IPS-15b (cell line): ENCODE data around the gene DCUN1D1.

Experiments used
- H3K27me3 ChIP-seq: one replicate; pipeline ENCODE4 v1.6.1; 2013; ENCODE audit warnings: low read length; ENCODE audit not compliant: control insufficient read depth, insufficient read depth
- H3K36me3 ChIP-seq: one replicate; pipeline ENCODE4 v1.6.1; 2013; ENCODE audit warnings: low read length; ENCODE audit not compliant: control insufficient read depth, insufficient read depth
- H3K4me1 ChIP-seq: one replicate; pipeline ENCODE4 v1.6.1; 2013; ENCODE audit warnings: mild to moderate bottlenecking, low read length; ENCODE audit not compliant: control insufficient read depth, insufficient read depth
- H3K4me3 ChIP-seq: one replicate; pipeline ENCODE4 v1.5.1; 2013; ENCODE audit warnings: low read depth, low read length
- H3K9ac ChIP-seq: one replicate; pipeline ENCODE4 v1.6.1; 2013; ENCODE audit warnings: low read depth, mild to moderate bottlenecking, low read length
- H3K9me3 ChIP-seq: one replicate; pipeline ENCODE4 v1.6.1; 2013; ENCODE audit warnings: mild to moderate bottlenecking, low read length; ENCODE audit not compliant: control insufficient read depth, insufficient read depth

The DCUN1D1 gene

DNA sequence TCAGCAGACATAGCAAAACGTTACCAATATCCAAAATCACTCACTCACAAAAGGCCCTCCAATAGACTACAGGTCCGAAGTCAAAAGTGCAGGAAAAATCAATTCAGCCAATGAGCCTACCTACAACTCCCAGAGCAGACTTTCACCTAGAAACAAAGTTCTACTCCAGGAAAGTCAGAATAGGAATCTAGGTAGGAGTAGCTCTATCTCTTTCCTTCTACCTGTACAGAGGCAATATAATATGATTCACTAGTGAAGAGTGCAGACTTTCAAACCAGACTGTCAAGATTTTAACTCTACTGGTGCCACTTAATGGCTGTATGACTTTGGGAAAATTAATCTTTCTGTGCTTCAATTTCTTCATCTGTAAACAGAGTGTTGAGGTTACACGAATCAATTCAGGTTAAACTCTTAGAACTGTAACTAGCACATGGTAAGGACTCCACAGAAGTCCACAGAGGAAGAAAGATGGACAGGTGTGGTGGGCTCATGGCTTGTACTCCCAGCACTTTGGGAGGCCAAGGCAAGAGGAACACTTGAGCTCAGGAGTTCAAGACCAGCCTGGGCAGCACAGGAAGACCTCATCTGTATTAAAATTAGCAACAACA lies 9.4 kb downstream of the DCUN1D1 start:
- Histone ChIP-seq H3K4me1 (peaks cover 8% of the 10 kb centered on the region), H3K27me3 (no peaks in the 10 kb centered on the region), H3K4me3 (no peak overlapping the region), H3K36me3 (no peaks in the 10 kb centered on the region), H3K9ac (no peak overlapping the region), H3K9me3 (no peaks in the 10 kb centered on the region)

DNA sequence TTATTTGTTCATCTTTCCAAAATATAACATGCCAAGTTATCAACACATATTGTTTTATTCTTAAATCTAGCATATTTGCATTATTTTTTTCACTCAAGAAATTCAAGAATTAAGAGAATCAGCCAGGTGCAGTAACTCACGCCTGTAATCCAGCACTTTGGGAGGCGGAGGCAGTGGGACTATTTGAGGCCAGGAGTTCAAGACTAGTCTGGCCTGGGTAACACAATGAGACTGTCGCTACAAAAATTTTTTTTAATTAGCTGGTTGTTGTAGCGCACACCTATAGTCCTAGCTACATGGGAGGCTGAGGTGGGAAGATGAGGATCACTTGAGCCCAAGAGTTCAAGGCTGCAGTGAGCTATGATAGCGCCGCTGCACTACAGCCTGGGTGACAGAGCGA lies 10.5 kb downstream of the DCUN1D1 start:
- no peak overlapping the region for H3K4me3 ChIP-seq
- H3K9ac ChIP-seq: no peak overlapping the region
- H3K4me1 ChIP-seq: peaks cover 8% of the 10 kb centered on the region
- H3K9me3 ChIP-seq: no peaks in the 10 kb centered on the region
- no peaks in the 10 kb centered on the region for H3K27me3 ChIP-seq
- no peaks in the 10 kb centered on the region for H3K36me3 ChIP-seq

DNA sequence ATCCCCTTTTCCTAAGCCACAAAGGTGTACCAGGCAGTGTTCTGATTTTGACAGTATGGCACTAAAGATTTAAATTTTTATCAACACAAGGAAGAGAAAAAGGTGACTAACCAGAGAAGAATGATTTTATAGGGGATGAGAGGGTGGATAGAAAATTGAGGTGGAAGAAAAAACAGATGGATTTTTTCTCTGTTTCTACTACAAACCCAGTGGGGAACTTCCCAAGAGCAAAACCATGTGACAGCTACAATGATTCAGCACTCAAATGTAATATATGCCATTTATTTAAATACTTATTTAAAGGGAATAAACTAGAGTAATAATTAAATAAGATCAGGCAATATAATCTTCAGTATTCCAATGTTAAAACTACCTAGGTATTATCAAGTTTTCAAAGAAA lies 11.1 kb downstream of the DCUN1D1 start:
- Histone ChIP-seq H3K9ac (no peak overlapping the region), H3K4me1 (peaks cover 8% of the 10 kb centered on the region)

DNA sequence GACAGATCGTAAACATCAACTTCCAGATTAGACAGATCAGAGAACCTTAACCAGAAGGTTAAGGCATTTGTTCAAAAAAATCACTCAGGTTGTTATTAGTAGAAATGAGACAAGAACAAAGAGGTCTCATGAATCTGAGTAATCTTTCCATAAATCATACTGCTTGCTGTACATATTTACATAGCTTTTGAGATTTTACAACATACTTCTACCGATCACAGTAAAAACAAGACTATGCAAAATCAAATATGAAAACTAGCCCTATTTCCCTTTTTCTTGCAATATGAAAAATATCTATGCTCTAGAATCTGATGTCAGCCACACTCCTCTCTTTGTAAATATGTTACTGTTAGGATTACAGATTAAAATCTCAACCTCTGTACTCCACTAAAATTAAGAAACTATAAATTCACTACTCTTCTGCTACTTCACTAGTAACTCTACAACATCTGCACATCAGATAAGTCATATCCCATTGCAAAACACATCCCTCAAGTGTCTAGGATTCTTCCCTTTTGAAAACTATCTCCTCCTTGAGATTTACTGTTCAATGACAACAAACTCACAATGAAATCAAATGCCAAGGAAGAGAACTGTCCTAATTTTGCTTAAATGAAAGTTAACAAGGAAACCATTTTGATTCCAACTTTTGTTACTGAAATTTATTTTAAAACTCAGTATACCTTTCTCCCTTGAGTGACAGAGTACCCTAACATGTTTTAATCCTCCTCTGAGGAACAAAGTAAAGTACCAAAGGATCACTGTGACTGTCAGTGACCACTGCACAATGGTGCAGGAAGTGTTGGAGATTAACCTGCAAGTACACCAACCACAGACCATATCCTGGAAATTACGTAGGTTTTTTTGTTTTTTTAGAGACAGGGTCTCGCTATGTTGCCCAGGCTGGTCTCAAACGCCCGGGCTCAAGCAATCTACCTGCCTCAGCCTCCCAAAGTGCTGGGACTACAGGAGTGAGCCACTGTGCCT lies 12.8 kb downstream of the DCUN1D1 start:
- Histone ChIP-seq H3K4me1 (peaks cover 8% of the 10 kb centered on the region), H3K9ac (no peak overlapping the region), H3K4me3 (no peak overlapping the region), H3K36me3 (no peaks in the 10 kb centered on the region), H3K27me3 (no peaks in the 10 kb centered on the region), H3K9me3 (no peaks in the 10 kb centered on the region)

More for the DNA sequence above, 11.1 kb downstream of the DCUN1D1 start:
- H3K9me3 ChIP-seq: no peaks in the 10 kb centered on the region
- H3K36me3 ChIP-seq: no peaks in the 10 kb centered on the region
- H3K4me3 ChIP-seq: no peak overlapping the region
- no peaks in the 10 kb centered on the region for H3K27me3 ChIP-seq

DNA sequence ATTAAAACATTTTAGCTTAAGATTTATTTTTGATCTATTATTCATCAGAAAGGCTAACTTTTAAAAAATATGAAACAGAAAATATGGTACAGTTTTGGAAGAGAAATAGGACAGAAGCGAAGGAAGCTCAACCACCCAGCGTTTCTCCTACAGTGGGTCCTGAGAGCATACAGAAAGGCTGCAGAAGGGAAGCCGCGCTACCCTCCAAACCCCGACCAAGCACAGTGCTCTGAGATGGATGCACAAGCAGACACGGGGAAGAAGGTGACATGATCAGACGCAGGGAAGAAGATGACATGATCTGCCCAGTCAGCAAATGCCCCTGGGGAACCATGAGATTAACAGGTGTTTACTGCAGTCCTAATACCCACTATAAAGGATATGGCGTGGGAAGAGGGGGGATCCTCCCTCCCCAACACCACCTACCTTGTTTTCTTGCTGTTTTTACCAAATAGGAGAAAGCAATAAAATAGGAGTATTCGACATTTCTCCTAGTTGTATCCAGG lies 14.4 kb downstream of the DCUN1D1 start:
- H3K4me1 ChIP-seq: peaks cover 8% of the 10 kb centered on the region
- H3K27me3 ChIP-seq: no peaks in the 10 kb centered on the region

DNA sequence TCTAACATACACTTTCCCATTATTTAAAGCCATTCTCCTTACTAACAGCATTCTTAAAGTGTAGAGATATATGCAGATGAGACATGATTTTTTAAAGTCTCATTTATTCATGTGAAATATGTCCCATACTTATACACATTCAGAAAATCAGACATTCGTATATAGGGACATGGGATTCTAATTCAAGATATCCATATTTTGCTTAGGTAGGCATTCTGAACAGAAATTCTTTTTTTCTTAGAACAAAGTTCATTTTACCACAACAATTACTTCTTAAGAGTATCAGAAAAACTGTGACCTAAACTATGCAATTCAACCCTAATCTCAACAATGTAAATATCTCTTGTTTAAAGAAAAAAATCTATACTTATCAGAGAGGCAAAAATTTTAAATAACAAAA lies 16.2 kb downstream of the DCUN1D1 start:
- peaks cover 9% of the 10 kb centered on the region for H3K4me1 ChIP-seq
- H3K4me3 ChIP-seq: no peak overlapping the region
- no peaks in the 10 kb centered on the region for H3K27me3 ChIP-seq
- H3K36me3 ChIP-seq: no peaks in the 10 kb centered on the region
- no peak overlapping the region for H3K9ac ChIP-seq
- no peaks in the 10 kb centered on the region for H3K9me3 ChIP-seq

More for the DNA sequence above, 14.4 kb downstream of the DCUN1D1 start:
- no peaks in the 10 kb centered on the region for H3K36me3 ChIP-seq
- H3K9ac ChIP-seq: no peak overlapping the region
- H3K9me3 ChIP-seq: no peaks in the 10 kb centered on the region
- H3K4me3 ChIP-seq: no peak overlapping the region

DNA sequence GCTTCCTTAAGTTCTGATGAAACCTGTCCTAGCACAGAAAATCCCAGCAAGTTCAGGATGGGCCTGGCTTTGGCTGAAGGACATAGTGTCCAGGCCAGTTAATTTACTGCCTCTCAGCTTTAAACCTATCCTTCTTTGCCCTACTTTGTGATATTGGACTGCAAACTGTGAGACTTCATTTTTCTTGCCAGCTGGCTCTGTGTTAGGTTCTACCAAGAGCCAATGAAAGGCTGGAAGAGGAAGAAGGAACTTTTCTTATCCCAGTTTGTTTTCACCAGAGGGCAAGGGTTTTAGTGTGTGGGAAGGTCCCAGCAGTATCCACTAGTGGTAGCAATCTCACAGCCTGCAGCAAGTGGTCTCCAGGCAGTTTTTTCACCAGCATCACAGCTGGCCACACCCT lies 18.2 kb downstream of the DCUN1D1 start:
- Histone ChIP-seq H3K4me3 (no peak overlapping the region), H3K4me1 (peaks cover 9% of the 10 kb centered on the region), H3K36me3 (no peaks in the 10 kb centered on the region), H3K9me3 (no peaks in the 10 kb centered on the region), H3K9ac (no peak overlapping the region), H3K27me3 (no peaks in the 10 kb centered on the region)

DNA sequence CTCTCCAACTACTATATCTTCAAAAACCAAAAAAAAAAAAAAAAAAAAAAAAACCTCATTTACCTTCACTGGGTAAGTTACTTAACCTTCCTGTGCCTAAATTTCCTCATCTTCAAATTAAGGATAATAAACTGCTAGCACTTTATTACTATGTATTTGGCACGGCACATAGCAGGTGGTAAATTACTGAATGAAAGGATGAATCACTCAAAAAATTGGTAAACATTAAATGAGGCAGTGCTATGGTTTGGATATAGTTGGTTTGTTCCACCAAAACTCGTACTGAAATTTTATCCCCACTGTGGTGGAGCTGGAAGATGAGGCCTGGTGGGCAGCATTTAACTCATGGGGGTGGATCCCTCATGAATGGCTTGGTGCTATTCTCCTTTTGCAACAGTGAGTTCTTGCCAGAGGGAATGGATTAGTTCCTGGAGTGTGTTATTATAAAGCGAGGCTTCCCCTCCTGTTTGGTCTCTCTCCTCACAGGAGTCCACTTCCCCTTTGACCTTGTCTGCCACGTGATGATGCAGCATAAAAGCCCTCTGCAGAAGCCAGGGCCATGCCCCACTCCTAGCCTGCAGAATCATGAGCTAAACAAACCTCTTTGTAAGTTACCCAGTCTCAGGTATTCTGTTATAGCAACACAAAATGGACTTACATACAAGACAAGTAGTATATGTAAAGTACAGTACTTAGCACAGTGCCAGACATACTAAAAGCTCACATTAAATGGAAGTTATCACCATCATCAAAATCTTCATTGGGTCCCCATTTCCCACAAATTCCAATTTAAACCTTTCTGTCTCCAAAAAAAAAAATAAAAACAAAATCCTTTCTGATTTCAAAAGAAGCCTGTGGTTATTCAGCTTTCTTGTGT lies 20.6 kb downstream of the DCUN1D1 start:
- no peaks in the 10 kb centered on the region for H3K27me3 ChIP-seq
- no peak overlapping the region for H3K4me3 ChIP-seq
- H3K4me1 ChIP-seq: peaks cover 9% of the 10 kb centered on the region
- H3K9me3 ChIP-seq: no peaks in the 10 kb centered on the region
- H3K36me3 ChIP-seq: no peaks in the 10 kb centered on the region
- peak overlapping the region; percentile 27 for H3K9ac ChIP-seq

DNA sequence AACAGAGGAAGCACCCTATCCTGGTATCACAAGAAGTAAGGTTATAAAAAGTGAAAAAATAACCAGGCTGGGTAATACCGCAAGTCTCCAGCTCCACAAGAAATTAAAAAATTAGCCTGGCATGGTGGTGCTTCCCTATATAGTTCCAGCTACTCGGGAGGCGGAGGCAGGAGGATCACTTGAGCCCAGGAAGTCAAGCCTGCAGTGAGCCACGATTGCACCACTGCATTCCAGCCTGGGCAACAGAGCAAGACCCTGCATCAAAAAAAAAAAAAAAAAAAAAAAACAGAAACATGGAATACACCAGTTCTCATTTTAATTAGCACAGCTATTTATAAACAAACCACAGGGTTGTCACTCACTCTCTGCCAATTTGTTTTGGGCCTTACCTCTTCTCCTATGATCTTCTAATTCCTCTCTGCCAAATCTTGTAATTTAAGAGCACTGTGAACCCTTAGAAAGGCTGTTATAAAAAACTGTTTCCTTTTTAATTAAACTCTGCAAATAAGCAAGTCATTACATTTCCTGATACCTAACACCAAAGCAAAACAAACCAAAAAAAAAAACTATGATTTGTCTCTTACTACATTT lies 22.6 kb downstream of the DCUN1D1 start:
- no peak overlapping the region for H3K4me3 ChIP-seq
- peaks cover 9% of the 10 kb centered on the region for H3K4me1 ChIP-seq
- no peak overlapping the region for H3K9ac ChIP-seq
- H3K9me3 ChIP-seq: no peaks in the 10 kb centered on the region
- H3K36me3 ChIP-seq: no peaks in the 10 kb centered on the region
- H3K27me3 ChIP-seq: no peaks in the 10 kb centered on the region

DNA sequence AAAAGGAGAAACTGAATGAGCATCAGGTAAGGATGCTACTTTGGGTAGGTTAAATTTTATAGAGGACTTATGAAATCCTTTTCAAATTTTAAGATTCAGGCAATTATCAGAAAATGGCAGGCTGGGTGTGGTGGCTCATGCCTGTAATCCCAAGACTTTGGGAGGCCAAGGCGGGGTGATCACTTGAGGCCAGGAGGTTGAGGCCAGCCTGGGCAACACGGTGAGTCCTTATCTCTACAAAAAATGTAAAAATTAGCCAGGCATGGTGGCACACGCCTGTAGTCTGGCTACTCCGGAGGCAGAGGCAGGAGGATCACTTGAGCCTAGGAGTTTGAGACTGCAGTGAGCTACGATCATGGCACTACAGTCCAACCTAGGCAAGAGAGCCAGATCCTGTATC lies 23.1 kb downstream of the DCUN1D1 start:
- H3K4me1 ChIP-seq: peaks cover 9% of the 10 kb centered on the region
- H3K27me3 ChIP-seq: no peaks in the 10 kb centered on the region
- no peak overlapping the region for H3K9ac ChIP-seq
- H3K4me3 ChIP-seq: no peak overlapping the region
- H3K36me3 ChIP-seq: no peaks in the 10 kb centered on the region
- H3K9me3 ChIP-seq: no peaks in the 10 kb centered on the region
